ENCODE results near the gene SCAF4. TPM values are rescaled to one million over a fixed set of nuclear protein-coding genes. Genes with fewer than 3 reads are reported as not detected.

SCAF4 gene
- total RNA-seq, 1 donor from 2014 or later = 32.9 TPM

GRCh38 chr21:31623664-31624063, 108.3 kb downstream of the SCAF4 start:
- Mint-ChIP-seq H3K9me3 (ENCODE audit: unreplicated experiment) (peaks cover 3% of the 10 kb centered on the region), H3K27ac (ENCODE audit: unreplicated experiment) (no peak overlapping the region), H3K36me3 (ENCODE audit: low read depth, unreplicated experiment) (no peaks in the 10 kb centered on the region), H3K4me1 (ENCODE audit: low read depth, unreplicated experiment) (no peaks in the 10 kb centered on the region), H3K4me3 (ENCODE audit: unreplicated experiment) (no peak overlapping the region), H3K27me3 (ENCODE audit: low read depth, unreplicated experiment) (no peaks in the 10 kb centered on the region)
- Histone ChIP-seq H3K27me3 (ENCODE audit: insufficient read depth, low read length) (no peaks in the 10 kb centered on the region), H3K36me3 (ENCODE audit: insufficient read depth, low read length) (no peaks in the 10 kb centered on the region), H3K79me2 (ENCODE audit: insufficient read depth, low read length) (no peaks in the 10 kb centered on the region), H3K9ac (ENCODE audit: low read length) (no peak overlapping the region), H3K4me3 (ENCODE audit: insufficient read depth, low read depth, low read length) (no peak overlapping the region), H3K4me1 (ENCODE audit: insufficient read depth, low read length) (no peaks in the 10 kb centered on the region), H2AFZ (ENCODE audit: low read depth, low read length) (no peak overlapping the region), H4K20me1 (ENCODE audit: insufficient read depth, low read length) (no peaks in the 10 kb centered on the region), H3K9me3 (ENCODE audit: insufficient read depth, low read depth, low read length) (peaks cover 6% of the 10 kb centered on the region), H3K4me2 (ENCODE audit: low read length) (no peak overlapping the region), H3K27ac (ENCODE audit: low read depth, low read length) (no peak overlapping the region)
- FAIRE-seq (no peak), DNase-seq (ENCODE audit: low read depth) (no peak)
- no peak for TF ChIP-seq EZH2 (IDR thresholded peaks at IDR 0.05; ENCODE audit: insufficient read depth, low read length)
- peak; percentile 4 for TF ChIP-seq CTCF (IDR thresholded peaks at IDR 0.05; ENCODE audit: insufficient read depth, low read depth, low read length)

GRCh38 chr21:31622397-31622796, 109.5 kb downstream of the SCAF4 start:
- Histone ChIP-seq H3K4me3 (ENCODE audit: insufficient read depth, low read depth, low read length) (no peak overlapping the region), H3K9me3 (ENCODE audit: insufficient read depth, low read depth, low read length) (peaks cover 6% of the 10 kb centered on the region), H3K27me3 (ENCODE audit: insufficient read depth, low read length) (no peaks in the 10 kb centered on the region), H2AFZ (ENCODE audit: low read depth, low read length) (no peak overlapping the region), H3K79me2 (ENCODE audit: insufficient read depth, low read length) (no peaks in the 10 kb centered on the region), H4K20me1 (ENCODE audit: insufficient read depth, low read length) (no peaks in the 10 kb centered on the region), H3K4me2 (ENCODE audit: low read length) (no peak overlapping the region), H3K36me3 (ENCODE audit: insufficient read depth, low read length) (no peaks in the 10 kb centered on the region), H3K27ac (ENCODE audit: low read depth, low read length) (no peak overlapping the region), H3K4me1 (ENCODE audit: insufficient read depth, low read length) (no peaks in the 10 kb centered on the region), H3K9ac (ENCODE audit: low read length) (no peak overlapping the region)
- Mint-ChIP-seq H3K36me3 (ENCODE audit: low read depth, unreplicated experiment) (no peaks in the 10 kb centered on the region), H3K27me3 (ENCODE audit: low read depth, unreplicated experiment) (no peaks in the 10 kb centered on the region), H3K9me3 (ENCODE audit: unreplicated experiment) (peaks cover 3% of the 10 kb centered on the region), H3K4me3 (ENCODE audit: unreplicated experiment) (no peak overlapping the region), H3K4me1 (ENCODE audit: low read depth, unreplicated experiment) (no peaks in the 10 kb centered on the region), H3K27ac (ENCODE audit: unreplicated experiment) (no peak overlapping the region)
- TF ChIP-seq CTCF (IDR thresholded peaks at IDR 0.05; ENCODE audit: insufficient read depth, low read depth, low read length) = no peak
- no peak for TF ChIP-seq EZH2 (IDR thresholded peaks at IDR 0.05; ENCODE audit: insufficient read depth, low read length)
- DNase-seq (ENCODE audit: low read depth) = no peak
- FAIRE-seq = no peak

Other genes with a start within 250 kb of the SCAF4 start
- gene SOD1, start 72.4 kb downstream of the SCAF4 start, total RNA-seq = 202 and 236 TPM in 2 replicates
- 0.34 and 0.77 TPM in 2 replicates for gene HUNK, start 140.9 kb upstream of the SCAF4 start, total RNA-seq